22Rv1 (cell line): ENCODE data around the gene TUBB4B.
A peak's percentile ranks its signal among the peaks of the same experiment; 100 is the strongest.

Experiments used
- H3K27ac ChIP-seq: fragments of 450-650 bp; 2 replicates; pipeline ENCODE4 v1.5.1; 2017
- ZFX ChIP-seq: fragments of 450-650 bp; IDR thresholded peaks from 2 replicates; pipeline ENCODE4 v1.6.1; 2017; ENCODE audit warnings: antibody characterized with exemption, borderline replicate concordance
- TF ChIP-seq, protein P1 (sequence below): fragments of 450-650 bp; IDR thresholded peaks from 2 replicates; pipeline ENCODE4 v1.5.1; 2017; ENCODE audit warnings: mild to moderate bottlenecking

TUBB4B gene

DNA sequence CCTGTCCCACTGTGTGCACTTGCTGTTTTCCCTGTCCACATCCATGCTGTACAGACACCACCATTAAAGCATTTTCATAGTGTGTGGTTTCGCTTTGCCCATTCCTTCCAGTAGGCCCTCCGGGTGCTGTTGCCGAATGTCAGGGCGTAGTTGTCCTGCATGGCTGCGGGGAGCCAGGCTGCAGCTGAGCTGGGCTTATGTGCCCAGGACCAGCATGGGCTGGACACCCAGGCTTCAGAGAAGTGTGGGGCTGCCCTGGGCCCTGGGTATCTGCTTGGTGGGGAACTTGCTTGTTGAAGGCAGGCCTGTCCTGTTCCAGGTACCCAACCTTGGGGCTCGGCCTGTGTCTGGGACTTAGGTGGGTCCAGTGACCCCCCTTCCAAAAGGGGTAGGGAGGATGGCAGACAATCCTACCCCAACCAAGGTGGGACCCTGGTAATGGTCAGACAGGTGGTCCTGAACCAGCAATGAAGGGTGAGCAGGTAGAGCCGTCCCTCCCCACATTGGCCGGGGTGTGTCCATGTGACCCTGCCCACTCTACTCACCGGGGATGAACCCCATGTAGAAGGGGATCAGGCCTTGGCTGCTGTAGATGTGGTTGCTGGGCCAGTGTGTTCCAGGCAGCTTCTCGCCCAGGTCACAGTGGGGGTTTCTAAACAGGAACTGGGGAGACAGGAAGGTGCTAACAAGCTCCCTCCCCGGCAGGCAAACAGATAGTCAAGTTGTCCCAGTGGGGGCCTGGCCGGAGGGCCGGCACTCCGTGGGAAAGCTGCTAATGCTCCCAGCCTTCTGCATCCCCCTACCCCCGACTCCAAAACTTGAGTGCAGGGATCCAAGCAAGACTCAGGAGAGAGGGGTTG, 2.8 kb downstream of the TUBB4B start:
- H3K27ac ChIP-seq: peak overlapping the region; percentile 97
- TF ChIP-seq ZFX: no peak
- TF ChIP-seq, protein P1, sequence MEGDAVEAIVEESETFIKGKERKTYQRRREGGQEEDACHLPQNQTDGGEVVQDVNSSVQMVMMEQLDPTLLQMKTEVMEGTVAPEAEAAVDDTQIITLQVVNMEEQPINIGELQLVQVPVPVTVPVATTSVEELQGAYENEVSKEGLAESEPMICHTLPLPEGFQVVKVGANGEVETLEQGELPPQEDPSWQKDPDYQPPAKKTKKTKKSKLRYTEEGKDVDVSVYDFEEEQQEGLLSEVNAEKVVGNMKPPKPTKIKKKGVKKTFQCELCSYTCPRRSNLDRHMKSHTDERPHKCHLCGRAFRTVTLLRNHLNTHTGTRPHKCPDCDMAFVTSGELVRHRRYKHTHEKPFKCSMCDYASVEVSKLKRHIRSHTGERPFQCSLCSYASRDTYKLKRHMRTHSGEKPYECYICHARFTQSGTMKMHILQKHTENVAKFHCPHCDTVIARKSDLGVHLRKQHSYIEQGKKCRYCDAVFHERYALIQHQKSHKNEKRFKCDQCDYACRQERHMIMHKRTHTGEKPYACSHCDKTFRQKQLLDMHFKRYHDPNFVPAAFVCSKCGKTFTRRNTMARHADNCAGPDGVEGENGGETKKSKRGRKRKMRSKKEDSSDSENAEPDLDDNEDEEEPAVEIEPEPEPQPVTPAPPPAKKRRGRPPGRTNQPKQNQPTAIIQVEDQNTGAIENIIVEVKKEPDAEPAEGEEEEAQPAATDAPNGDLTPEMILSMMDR: no peak

DNA sequence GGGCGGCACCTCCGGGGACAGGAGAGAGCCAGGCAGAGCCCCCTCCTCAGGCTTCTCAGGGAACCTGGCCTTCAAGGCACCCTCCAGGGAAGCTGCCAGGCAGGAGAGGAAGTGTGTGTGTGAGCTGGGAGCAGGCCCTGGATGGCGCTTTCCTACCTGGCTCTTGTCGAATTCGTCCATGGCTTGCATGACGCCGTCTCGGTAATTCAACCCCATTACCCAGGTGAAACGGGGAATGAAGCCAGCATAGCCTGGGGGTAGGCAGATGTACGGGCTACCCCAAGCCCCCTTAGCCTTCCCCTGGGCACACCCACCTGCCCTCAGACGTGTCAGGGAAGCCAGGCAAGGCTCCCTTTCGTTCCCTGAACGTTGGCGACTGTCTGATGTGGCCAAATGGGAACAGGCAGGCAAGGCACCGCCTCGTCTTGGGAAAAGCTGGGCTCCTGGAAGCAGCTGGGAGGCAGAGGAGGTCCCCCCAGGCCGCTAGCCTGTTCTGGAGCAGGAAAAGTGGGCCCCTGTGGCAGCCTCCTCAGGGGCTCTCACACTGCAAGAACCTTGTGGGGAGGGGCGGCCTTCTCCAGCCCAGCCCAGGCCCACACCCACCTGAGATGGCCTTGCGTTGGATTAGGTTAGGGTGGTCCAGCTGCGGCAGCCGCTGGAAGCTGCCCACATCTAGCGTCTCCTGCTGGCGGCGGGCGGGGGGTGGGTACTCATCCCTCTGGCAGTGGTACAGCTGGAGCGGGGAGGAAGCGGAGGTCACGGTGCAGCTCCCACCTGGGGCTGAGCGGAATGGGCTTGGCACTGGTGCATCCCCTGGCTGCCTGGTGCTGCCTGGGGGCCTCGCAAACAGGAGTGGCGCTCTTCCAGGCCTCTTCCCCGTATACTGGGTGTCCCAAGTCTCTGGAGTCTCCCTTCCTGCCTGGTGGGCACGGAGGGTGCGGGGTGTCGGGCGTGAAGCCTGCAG, 3.7 kb downstream of the TUBB4B start:
- TF ChIP-seq ZFX: no peak
- TF ChIP-seq, protein P1: no peak
- peak overlapping the region; percentile 97 for H3K27ac ChIP-seq

DNA sequence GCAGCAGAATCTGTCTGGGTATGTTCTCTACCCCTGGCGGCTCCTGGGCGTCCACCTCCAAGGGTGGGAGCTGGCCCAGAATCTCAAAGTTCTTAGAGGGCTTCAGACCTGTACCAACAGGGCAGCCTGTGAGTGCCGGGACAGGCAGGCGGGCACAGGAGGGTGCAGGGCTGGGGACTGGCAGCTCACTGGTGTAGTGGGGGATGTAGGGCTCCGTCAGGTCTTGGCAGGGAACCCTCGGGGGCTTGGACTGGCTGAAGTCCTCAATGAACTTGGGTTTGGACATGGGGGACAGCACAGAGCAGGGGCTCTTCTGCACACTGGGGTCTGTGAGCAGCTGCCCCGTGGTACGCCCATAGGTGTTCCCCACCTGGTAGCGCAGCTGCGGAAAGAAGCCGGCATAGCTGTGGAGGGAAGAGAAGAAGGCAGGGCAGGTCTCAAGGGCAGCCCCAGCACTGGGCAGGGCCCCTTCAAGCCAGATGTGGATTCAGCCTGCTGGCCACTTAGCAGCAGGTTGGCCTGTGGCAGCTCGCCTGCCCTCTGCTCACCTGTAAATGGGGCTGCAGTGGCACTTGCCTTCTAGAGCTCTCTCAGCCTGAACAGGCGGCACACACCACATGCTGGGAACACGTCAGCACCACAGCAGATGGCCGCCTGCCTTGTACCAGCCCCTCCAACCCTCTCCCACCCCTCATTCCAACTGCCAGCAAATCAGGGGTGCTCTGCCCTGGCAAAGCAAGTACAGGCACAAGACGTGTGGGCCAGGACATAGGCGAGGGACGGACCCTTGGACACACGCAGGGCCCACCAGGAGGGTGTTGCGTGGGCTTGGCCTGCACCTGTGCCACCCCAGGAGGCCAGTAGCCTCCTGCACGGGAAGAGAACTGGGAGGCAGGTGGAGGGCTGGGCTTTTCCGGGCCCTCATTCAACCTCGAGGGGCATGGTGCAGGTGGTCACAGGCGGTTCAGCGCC, 4.6 kb downstream of the TUBB4B start:
- H3K27ac ChIP-seq: 0 out of 2 replicates have a peak overlapping the region, but pooled peaks have one; percentile 97
- TF ChIP-seq ZFX: no peak
- TF ChIP-seq, protein P1: no peak

DNA sequence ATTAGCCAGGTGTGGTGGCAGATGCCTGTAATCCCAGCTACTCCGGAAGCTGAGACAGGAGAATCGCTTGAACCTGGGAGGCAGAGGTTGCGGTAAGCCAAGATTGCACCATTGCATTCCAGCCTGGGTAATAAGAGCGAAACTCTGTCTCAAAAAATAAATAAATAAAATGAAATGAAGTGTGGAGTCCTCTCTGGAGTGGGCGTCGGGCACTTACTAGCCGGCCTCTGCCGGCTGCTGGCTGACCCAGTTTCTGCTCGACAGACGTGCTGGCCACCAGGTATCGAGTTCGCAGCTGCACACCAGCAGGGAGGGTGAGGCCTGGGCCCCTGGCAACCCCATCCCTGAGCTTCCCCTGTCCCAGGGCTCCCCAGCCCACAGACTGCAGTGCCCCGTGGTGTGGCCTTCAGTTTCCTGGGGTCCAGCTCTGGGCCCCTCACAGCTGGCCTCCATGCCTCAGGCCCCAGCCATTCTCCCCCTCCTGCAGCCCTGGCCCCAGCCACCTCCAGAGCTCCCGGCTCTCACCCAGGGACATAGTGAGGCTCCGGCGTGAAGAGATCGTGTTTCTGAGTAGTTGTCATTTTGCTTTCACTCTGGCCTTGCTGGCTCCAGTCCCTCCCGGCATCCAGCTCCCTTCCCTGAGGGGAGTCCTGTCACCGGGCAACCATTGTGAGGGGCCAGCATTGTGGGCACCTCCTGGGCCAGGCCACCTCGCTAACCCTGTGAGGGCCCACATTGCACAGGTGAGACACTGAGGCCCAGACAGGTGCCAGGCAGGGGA, 6.2 kb downstream of the TUBB4B start:
- H3K27ac ChIP-seq: no peak overlapping the region
- TF ChIP-seq, protein P1: no peak
- TF ChIP-seq ZFX: no peak

DNA sequence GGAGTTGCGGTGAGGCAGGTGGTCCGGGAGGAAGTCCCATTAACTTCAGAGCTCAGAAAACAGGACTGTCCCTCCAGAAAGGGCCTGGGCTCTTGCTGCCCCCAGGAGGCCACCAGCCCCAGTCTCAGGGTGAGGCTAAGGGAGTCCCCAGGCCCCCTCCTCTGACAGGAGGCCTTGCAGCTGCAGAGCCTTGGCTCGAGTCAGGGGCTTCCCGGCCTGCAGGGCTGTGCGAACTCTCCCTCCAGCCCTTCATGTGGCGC, 6.8 kb downstream of the TUBB4B start:
- TF ChIP-seq ZFX: no peak
- TF ChIP-seq, protein P1: no peak
- H3K27ac ChIP-seq: no peak overlapping the region
